Subcutaneous abdominal adipose tissue (tissue), 5 donors: ENCODE data around the gene SLK.

Experiments used
- H3K27ac ChIP-seq: one replicate; pipeline ENCODE4 v1.7.0; 2013; ENCODE audit warnings: low read depth, mild to moderate bottlenecking, inconsistent platforms, low read length, moderate library complexity
- H3K27me3 ChIP-seq, 5 donors: one replicate each; pipeline ENCODE4 v1.7.0; 2013; ENCODE audit warnings: low read length in 5 of 5, inconsistent platforms in 1 of 5; ENCODE audit not compliant: control insufficient read depth in 5 of 5, insufficient read depth in 4 of 5
- H3K36me3 ChIP-seq, 5 donors: one replicate each; pipeline ENCODE4 v1.7.0; 2013; ENCODE audit warnings: low read length in 5 of 5; ENCODE audit not compliant: control insufficient read depth in 5 of 5, insufficient read depth in 5 of 5
- H3K4me1 ChIP-seq, 5 donors: one replicate each; pipeline ENCODE4 v1.7.0; 2013; ENCODE audit warnings: low read length in 5 of 5, mild to moderate bottlenecking in 3 of 5, moderate library complexity in 1 of 5; ENCODE audit not compliant: control insufficient read depth in 5 of 5, insufficient read depth in 5 of 5
- H3K4me3 ChIP-seq, 5 donors: one replicate each; pipeline ENCODE4 v1.7.0; 2013; ENCODE audit warnings: low read length in 5 of 5, low read depth in 1 of 5
- H3K9ac ChIP-seq, 5 donors: one replicate each; pipeline ENCODE4 v1.7.0; 2013; ENCODE audit warnings: low read length in 5 of 5, mild to moderate bottlenecking in 4 of 5, moderate library complexity in 3 of 5
- H3K9me3 ChIP-seq, 5 donors: one replicate each; pipeline ENCODE4 v1.7.0; 2013; ENCODE audit warnings: low read length in 5 of 5; ENCODE audit not compliant: control insufficient read depth in 5 of 5
- donor health status: healthy.
- donor health status: healthy.
- donor health status: healthy.
- donor health status: healthy.
- donor health status: healthy.

The SLK gene

GRCh38 chr10:103936022-103936421, 30.9 kb upstream of the SLK start:
- no peak overlapping the region for H3K9ac ChIP-seq
- no peaks in the 10 kb centered on the region for H3K9me3 ChIP-seq
- no peak overlapping the region for H3K4me3 ChIP-seq
- H3K27me3 ChIP-seq = no peaks in the 10 kb centered on the region
- H3K27ac ChIP-seq = no peak overlapping the region
- peaks cover 0 to 6% (median 0%) of the 10 kb centered on the region in 5 donors for H3K4me1 ChIP-seq
- no peaks in the 10 kb centered on the region for H3K36me3 ChIP-seq

GRCh38 chr10:103939522-103939921, 27.4 kb upstream of the SLK start:
- no peaks in the 10 kb centered on the region for H3K36me3 ChIP-seq
- H3K4me1 ChIP-seq = peaks cover 0 to 6% (median 0%) of the 10 kb centered on the region in 5 donors
- no peak overlapping the region for H3K9ac ChIP-seq
- H3K9me3 ChIP-seq = no peaks in the 10 kb centered on the region
- no peak overlapping the region for H3K27ac ChIP-seq
- H3K4me3 ChIP-seq = no peak overlapping the region
- H3K27me3 ChIP-seq = no peaks in the 10 kb centered on the region

DNA sequence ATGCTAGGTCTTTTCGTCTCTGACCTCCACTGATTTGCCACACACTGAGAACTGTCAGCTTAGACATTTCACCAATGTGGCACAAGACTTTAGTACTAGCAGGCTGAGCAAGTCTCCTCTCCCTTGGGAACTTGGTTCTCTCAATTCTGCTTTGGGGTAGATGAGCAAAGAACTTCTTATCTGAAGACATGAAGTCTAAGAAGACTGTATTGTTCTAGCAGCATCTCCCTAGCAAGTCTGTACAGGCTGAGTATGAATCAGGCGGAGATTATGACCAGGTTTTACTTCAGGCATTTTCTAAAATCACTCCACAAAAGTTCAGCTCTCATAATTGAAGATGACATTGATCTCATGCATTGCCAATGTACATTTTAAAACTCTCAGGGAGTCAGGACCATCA, 25.1 kb upstream of the SLK start:
- Histone ChIP-seq H3K27me3 (no peaks in the 10 kb centered on the region), H3K36me3 (no peaks in the 10 kb centered on the region), H3K4me1 (peaks cover 0 to 6% (median 0%) of the 10 kb centered on the region in 5 donors)

GRCh38 chr10:103942866-103943265, 24.1 kb upstream of the SLK start:
- Histone ChIP-seq H3K36me3 (no peaks in the 10 kb centered on the region), H3K4me1 (peaks cover 0 to 6% (median 0%) of the 10 kb centered on the region in 5 donors), H3K27ac (no peak overlapping the region), H3K4me3 (no peak overlapping the region), H3K9me3 (no peaks in the 10 kb centered on the region), H3K27me3 (no peaks in the 10 kb centered on the region), H3K9ac (no peak overlapping the region)

More for the DNA sequence above, 25.1 kb upstream of the SLK start:
- Histone ChIP-seq H3K9me3 (no peaks in the 10 kb centered on the region), H3K27ac (no peak overlapping the region), H3K9ac (no peak overlapping the region), H3K4me3 (no peak overlapping the region)

- Histone ChIP-seq H3K9ac (no peak overlapping the region), H3K27ac (no peak overlapping the region)
Observed at GRCh38 chr10:103947799-103948516, 19.0 kb upstream of the SLK start.

GRCh38 chr10:103949728-103950127, 17.2 kb upstream of the SLK start:
- Histone ChIP-seq H3K27me3 (no peaks in the 10 kb centered on the region), H3K9me3 (no peaks in the 10 kb centered on the region), H3K4me1 (no peaks in the 10 kb centered on the region), H3K36me3 (no peaks in the 10 kb centered on the region), H3K9ac (no peak overlapping the region), H3K27ac (no peak overlapping the region), H3K4me3 (no peak overlapping the region)

More at GRCh38 chr10:103947799-103948516, 19.0 kb upstream of the SLK start:
- no peaks in the 10 kb centered on the region for H3K9me3 ChIP-seq
- no peaks in the 10 kb centered on the region for H3K4me1 ChIP-seq
- no peaks in the 10 kb centered on the region for H3K36me3 ChIP-seq
- no peaks in the 10 kb centered on the region for H3K27me3 ChIP-seq
- no peak overlapping the region for H3K4me3 ChIP-seq

- no peaks in the 10 kb centered on the region for H3K4me1 ChIP-seq
- no peaks in the 10 kb centered on the region for H3K27me3 ChIP-seq
- no peaks in the 10 kb centered on the region for H3K9me3 ChIP-seq
- no peaks in the 10 kb centered on the region for H3K36me3 ChIP-seq
- H3K27ac ChIP-seq = no peak overlapping the region
- H3K9ac ChIP-seq = no peak overlapping the region
- no peak overlapping the region for H3K4me3 ChIP-seq
Observed at GRCh38 chr10:103951183-103951582, 15.8 kb upstream of the SLK start.

- H3K9me3 ChIP-seq = no peaks in the 10 kb centered on the region
- no peaks in the 10 kb centered on the region for H3K4me1 ChIP-seq
- no peak overlapping the region for H3K9ac ChIP-seq
- no peak overlapping the region for H3K27ac ChIP-seq
- no peaks in the 10 kb centered on the region for H3K27me3 ChIP-seq
- no peaks in the 10 kb centered on the region for H3K36me3 ChIP-seq
- no peak overlapping the region for H3K4me3 ChIP-seq
Observed at GRCh38 chr10:103951942-103952341, 15.0 kb upstream of the SLK start.

GRCh38 chr10:103954543-103954942, 12.4 kb upstream of the SLK start:
- Histone ChIP-seq H3K27me3 (no peaks in the 10 kb centered on the region), H3K4me3 (no peak overlapping the region), H3K36me3 (no peaks in the 10 kb centered on the region), H3K9ac (no peak overlapping the region), H3K4me1 (no peaks in the 10 kb centered on the region), H3K9me3 (no peaks in the 10 kb centered on the region), H3K27ac (no peak overlapping the region)

DNA sequence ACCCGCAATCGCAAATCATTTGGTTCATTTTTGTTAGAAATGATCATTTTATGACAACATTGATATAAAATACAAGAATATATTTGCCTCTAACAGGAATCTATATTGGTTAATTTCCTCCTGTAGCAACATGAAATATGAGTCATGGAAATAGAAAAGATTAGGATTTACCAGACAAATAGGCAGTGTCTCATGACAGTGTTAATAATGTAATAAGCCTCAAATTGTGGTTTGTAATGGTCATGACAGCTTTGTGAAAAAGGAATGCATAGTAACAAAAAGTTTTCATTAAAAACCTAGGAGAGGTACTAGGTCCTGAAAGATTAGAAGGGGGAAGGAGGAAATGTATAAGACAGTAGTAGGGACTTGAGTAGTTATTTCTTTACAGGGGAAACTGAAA, 7.9 kb upstream of the SLK start:
- no peaks in the 10 kb centered on the region for H3K4me1 ChIP-seq
- no peak overlapping the region for H3K27ac ChIP-seq
- H3K36me3 ChIP-seq = no peaks in the 10 kb centered on the region
- no peaks in the 10 kb centered on the region for H3K27me3 ChIP-seq
- no peak overlapping the region for H3K9ac ChIP-seq
- no peak overlapping the region for H3K4me3 ChIP-seq
- no peaks in the 10 kb centered on the region for H3K9me3 ChIP-seq
